ENCODE data around the gene IFNA5.

IFNA5 gene

DNA sequence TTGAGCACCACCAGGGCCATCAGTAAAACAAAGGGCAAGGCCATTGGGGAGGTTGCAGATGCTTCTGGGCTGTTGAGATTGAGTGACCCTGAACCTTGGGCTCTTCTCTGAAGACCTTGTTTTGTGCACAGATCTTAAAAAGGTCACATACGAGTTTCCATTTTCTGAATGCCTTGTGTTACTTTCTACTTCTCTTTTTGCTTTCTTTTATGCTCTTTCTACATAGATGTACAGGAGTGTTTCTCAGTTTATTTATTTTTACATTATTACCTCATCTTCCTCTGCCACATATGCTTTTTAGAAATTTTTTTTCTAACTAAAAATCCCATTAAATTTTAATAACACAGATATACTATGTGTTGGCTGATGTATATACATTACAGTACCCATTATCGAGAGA is at the start of gene IFNA5:
Gene IFNA5 (minus strand): TSS at position 101 of the 400 bp plus-strand sequence. CDS start 57 bp downstream, at position 44.
- DNase-seq: no peak

DNA sequence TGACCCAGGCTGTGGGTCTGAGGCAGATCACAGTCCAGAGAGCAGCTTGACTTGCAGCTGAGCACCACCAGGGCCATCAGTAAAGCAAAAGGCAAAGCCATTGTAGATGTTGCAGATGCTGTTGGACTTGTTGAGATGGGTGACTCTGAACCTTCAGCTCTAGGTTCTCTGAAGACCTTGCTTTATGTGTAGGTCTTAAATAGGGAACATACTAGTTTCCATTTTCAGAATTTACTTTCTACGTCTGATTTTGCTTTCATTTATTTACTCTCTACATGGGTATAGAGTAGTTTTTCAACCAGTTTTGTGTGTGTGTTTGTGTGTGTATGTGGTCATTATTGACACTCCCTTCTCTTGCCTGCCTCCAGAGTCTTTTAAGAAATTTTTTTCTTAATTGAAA is 45.7 kb upstream of the IFNA5 start, which contains the start of gene IFNA6:
Gene IFNA6 (minus strand): TSS at position 101 of the 400 bp plus-strand sequence. CDS start 0 bp downstream, at position 101.
- no peak for DNase-seq

DNA sequence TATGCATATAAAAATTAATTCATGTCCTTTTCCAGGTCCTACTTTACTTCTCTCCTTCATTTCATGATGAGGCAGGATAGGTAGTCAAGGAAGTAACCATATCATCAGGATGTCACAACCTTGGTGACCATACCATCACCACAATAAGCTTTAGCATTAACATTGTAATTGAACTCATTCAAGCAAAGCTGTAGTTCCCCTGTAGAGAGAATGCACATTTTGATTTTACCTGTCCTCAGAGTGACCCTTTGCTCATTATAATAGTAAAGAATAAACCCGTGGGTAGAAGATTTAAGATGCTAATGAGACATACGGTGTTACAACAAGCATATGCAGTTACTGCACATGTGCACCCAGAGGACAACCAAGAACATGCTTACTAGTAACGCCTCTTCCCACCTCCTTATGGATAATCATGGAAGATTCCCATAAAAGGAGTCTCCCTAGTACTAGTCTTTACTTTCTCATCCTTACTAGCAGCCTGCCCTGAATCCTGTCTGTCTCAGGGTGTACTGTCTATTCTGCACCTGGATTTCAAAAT is 43.4 kb upstream of the IFNA5 start:
- DNase-seq: no peak

DNA sequence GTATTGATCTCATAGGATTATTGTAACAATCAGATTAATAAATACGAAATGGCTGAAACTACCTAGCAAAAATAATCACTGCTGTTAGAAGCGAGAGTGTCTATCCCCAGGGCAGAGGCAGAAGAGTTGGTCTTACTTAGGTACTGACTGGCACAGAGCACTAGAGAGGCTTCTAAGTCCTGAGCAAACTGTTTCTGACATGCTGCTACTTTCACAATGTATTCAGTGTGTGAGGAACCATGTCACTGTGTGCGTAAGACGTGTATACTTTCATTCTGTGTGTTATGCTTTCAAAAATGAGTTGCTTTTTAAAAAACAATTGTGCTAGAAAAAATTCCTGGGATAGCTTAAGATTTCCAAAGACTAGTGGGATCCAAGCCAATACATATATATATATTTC is 35.6 kb upstream of the IFNA5 start:
- DNase-seq: no peak

DNA sequence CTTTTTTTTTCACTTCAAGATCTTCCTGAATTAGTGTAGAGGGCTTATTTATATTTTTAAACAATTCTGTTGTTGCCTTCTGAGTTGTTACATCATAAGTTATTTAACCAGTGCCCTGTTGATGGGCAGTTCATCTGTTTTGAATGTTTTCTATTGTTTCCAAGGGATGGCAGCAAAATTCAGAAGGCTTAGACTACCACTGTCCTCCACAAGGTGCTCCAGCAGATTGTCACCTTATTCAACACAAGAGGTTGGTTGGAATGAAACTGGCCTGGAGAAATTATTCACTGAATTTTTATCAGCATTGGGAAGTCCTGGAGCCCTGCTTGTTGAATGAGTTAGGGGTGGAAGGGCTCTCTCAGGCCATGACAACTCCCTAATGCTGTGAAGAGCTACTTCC is 31.3 kb upstream of the IFNA5 start:
- DNase-seq: no peak

DNA sequence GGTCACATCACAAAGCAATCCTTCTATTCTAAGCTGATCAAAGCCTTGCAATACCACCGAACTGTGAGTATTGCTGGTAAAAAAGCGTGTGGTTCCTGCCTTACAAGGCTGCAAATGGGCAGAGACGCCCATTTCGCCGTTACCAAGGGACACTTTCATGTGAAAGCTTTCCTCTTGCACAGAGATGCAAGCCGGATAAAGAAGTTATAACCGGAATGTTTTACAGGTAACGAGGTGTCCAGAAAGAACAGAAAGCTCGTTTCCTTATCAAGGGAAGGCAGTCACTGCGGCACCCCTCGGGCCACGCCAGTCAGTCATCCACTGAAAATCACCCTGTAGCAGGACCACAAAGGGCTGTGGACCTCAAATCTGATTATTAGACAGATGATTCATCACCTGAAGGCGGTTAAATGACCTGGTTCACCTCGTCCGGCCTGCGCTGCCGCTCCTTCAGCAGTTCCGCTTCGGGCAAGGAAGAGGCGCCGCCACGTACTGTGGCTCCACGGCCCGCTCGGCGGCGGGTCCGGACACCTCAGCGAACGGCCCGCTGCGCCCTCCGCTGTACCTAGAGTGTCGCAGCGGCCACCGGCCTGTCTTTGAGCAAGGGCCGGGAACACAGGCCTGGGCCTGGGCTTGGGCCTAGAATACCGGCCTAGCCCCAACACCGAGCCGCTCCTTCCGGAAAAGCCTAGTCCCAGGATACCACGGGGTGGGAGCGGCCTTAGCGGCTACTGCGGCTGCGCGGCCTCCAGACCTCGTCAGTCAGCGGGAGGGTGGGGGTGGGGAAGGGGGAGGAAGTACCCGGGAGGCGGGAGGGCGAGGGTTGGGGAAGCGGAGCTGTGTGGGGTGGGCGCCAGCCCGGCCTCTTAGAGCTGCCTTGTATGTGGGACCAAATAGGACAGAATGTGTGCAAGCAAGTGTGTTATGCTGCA is 29.9 kb upstream of the IFNA5 start, which contains the start of gene KLHL9:
Gene KLHL9 (minus strand): TSS at position 704 of the 932 bp plus-strand sequence. CDS start 545 bp downstream, at position 159.
- DNase-seq: peak; percentile 81

DNA sequence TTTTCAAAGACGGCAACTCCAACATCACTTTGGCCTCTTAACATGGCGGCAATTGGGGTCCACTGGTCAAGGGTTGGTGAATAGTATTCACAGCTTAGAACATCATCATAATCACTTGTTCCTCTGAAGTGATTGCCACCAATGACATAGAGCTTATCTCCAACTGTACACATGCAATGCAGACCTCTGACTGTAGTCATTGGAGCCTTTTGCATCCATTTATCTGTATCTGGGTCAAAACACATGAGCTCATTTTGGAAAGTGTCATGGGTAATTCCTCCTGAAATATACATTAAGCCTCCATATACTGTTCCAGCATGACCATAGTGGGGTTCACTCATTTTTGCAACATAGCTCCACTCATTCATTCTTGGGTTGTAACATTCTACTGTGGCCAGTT is 28.1 kb upstream of the IFNA5 start:
- DNase-seq: no peak

DNA sequence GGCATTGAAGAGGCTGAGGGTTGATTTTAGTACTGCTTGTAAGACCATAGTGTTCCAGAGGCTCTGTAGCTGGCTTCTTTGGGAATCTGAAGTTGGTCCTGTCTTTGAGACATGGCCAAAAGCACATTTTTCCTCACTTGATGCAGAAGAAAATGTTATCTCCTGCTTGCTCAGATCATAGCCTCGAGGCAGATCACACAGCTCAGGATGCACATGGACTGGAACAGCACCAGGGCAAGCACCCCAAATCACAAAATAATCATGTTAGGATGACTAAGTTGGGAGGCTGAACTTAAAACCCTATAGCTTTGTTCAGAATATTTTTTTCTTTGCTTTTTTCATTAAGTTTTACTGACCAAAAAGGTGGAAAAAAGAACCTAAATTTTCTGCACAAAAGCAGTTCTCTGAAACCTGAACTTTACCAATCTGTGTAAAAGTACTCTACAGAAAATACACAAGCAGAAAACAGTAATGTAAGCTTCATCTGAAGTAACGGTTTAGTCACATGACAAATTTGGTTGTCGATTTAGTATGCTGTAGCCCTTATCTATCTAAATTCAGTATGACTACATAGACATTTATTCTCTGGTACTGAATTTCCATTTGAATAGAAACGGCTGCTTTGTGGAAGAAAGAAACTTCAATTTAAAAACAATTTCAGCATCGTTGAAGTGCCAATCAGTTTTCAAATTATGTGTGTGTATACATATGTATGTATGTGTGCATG is 26.7 kb upstream of the IFNA5 start:
- no peak for DNase-seq

DNA sequence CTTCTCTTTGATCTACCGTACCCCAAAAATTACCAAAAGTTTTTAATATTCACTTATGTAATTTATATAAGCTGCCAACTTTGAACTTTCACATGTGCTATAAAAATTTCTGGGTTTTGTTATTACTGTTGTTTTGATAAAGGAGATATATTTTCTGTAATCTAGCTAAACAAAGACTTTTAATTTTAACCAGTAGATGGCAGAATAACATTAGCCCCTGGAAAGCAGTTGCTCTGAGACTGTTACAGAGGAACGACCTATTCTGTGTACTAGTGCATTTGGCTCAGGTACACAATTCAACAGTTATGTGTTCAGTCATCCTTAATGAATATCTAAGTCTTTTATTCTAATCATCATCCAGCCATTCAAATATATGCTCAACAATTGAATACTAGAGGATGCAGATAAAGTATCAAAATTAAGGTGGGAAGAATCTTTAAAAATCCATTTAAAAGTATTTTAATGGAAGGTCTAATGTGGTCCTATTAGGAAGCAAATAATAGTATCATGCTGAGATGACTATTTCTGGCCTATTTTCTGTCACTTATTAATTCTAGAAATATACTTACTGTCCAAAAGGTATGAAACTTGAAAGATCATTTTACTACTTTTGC is 21.5 kb upstream of the IFNA5 start:
- DNase-seq: no peak

DNA sequence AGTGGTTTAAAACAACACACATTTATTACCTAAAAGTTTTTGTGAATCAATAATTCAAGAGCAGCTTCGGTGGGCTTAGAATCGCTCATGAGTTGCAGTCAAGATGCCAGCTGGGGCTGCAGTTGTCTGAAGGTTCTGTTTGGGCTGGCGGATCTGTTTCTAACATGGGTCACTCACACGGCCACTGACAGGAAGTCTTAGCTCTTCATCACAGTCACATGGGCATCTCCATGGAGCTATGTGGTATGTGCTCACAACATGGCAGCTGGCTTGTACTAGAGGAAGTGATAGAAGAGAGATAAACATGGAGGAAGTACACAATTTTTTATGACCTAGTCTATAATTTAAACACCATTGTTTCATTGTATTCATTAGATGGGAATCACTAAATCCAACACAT is 18.9 kb upstream of the IFNA5 start:
- DNase-seq: no peak

DNA sequence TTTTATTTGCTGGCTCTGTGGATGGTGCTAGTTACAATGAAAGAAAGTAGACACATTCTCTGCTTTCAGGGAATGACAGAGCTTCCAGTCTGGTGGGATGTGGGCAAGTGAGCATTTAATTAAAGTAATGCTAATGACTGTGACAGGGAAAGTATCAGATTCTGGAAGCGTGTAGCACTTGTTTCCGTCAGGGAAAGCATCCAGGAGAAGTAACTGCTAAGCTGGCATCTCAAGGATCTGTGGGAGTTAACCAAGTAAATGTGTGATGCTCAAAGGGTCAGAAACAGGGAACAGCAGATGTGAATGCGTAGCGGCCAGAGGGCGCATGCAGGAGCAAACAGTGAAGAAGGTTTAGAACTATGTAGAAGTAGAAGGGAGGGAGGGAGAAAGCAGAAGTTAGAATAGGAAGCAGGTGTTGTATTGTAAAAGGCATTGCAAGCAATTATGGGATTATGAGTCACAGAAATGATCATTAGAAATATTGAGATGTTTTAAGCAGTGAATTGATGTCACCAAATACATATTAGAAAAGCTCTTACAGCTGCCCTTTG is 17.9 kb upstream of the IFNA5 start:
- DNase-seq: no peak

DNA sequence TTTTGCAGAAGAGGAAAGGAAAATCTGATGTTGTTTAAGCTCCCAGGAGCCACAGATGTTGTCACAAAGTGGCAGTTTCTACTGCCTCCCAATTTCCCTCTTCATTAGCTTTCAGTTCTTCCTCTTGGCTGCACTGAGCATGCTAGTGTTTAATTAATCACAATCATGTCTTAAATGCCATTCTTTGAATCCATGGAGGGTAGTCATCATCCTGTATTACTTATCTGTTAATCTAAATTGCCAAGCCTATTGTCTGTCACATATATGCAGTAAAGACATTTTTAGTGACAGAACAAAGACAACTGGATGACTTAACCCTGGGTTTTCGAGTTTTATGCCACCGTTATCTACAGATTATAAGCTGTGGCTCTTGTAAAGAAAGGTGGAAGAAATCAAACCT is 15.4 kb upstream of the IFNA5 start:
- no peak for DNase-seq

DNA sequence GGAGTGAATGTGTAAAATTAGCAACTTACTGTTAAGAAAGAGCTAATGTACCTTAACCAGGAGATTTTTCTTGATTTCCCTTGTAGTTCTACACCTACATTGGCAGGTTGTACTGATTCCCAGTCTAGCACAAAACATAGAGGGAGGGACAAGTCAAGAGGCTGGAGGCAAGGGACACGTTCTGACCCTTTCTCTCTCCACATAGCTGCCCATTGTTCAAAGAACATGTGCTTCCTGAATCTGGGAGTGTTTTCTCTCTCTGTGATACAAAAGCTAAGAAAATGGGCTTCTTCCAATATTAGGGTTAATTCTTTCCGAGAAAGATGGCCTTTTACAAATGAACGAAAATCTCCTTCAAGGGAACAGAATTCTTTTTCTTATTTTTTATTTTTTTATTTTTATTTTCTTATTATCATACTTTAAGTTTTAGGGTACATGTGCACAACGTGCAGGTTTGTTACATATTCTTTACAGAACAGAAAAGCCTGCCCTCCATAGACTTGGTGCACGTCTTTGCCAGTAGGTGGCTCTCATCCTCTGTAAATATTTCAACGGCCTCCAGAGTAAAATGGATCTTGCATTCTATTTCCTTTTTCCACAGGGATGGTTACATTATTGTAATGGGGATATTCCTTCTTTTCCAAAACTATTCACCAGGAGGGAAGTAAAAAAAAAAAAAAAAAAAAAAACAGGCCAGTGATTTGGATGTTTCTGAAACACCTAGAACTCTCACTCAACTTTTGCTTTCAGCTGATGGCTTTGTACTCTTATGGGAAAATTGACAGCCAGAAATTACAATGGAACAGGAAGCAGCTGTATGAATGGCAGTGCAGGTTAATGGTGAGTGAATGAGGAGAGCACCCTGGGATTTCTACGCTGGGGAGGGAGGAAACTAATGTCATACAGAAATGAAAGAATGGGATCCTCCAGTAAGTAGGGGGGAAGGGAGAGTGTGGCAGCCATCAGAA is 13.1 kb upstream of the IFNA5 start:
- peak; percentile 9 for DNase-seq

DNA sequence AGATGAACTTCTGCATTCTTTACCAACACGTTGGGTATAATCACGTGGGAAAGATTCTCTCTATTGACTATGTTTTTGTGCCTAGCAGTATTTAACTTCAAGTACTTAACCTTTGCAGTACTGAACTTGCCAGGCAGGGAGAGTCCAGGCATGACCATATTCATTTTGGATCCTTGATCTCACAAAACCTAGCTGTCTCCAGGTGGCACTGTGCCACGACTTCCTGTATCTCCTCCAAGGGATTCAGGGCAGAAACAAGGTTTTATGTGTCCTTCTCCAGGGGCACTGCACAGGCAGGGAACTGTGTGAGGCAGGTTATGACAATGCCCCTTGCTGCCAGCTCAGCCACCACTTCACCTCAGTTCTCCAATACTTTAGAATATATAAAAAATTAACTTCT is 11.7 kb upstream of the IFNA5 start:
- peak; percentile 18 for DNase-seq

DNA sequence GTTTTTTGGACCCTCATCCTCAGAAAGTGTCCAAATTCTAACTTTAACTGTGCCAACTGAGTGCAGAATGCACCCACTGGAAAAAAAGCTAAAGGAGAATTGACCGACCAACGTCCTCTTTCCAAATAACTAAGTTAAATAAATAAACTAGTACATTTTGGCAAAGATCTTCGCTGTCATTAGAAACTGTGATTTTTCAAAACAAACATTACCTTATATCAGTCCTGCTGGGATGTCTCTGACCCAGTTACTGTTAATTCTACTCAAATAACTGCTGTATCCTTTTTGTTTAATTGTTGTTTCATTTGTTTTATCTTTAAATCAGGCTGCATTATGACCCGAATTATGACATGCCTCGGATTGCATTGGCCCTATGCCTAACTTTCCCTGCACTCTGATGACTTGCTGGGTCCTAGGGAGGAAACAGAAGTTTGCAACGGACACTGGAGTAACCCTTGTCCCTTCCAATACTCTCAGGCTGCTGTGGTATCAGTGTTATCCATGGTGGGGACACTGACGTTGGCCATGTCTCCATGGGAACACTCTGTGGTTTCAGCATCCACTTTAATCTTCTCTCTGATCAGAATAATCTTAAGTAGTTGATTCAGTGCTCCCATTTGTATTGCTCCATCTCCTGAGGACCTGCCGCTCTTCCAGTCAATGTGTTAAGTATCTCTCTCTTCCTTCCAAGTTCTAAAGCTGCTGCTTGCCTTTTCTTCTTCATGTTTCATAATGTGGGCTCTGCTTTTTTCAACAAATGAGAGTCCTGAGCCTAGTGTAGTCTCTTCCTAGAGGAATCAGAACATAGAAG is 11.1 kb upstream of the IFNA5 start:
- peak; percentile 6 for DNase-seq

DNA sequence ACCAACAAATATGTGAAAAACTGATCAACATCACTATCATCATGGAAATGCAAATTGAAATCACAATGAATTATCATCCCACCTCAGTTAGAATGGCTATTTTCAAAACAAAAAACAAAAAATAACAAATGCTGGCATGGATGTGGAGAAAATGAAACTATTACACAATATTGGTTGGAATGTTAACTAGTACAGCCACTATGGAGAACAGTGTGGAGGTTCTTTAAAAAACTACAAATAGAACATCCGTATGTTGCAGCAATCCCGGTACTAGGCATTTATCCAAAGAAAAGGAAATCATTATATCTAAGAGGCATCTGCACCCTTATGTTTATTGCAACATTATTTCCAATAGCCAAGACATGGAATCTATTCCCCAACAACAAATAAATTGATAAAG is 9.0 kb upstream of the IFNA5 start:
- no peak for DNase-seq

DNA sequence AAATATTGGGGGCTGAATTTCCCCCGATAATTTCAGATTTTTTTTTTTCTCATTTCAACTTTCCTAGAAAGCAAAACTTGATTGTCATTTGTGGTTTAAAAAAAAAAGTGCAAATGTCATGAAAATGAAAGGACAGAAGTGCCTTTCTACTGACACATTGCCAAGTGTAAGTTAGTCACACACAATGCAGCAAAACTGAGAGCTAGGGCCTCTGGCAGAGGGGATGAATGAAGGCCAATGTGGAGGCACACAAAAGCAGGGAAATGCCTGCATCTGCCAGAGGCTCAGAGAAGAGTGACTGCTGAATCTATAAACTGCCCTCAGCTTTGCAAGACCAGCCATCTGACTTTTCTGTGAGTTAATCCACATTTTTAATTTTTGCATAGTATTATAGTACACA is 6.8 kb upstream of the IFNA5 start:
- no peak for DNase-seq

DNA sequence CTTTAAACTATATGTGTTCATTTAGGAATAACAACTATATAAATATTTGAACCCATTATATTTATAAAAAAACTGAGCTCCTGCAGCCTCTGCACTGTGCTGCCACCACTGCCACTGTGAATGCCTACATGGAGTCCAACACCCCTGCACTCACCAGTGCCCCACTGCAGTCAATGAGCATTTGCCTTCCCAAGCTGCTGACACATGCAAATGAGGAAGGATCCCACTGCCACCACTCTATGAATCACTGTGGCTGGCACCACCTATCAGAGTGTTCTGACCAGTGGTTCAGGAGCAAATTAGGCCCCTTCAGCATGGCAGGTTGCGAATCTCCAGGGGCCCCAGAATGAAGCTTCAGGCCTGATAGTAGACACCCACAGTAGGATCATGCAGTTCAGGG is 9.1 kb downstream of the IFNA5 start:
- DNase-seq: no peak

DNA sequence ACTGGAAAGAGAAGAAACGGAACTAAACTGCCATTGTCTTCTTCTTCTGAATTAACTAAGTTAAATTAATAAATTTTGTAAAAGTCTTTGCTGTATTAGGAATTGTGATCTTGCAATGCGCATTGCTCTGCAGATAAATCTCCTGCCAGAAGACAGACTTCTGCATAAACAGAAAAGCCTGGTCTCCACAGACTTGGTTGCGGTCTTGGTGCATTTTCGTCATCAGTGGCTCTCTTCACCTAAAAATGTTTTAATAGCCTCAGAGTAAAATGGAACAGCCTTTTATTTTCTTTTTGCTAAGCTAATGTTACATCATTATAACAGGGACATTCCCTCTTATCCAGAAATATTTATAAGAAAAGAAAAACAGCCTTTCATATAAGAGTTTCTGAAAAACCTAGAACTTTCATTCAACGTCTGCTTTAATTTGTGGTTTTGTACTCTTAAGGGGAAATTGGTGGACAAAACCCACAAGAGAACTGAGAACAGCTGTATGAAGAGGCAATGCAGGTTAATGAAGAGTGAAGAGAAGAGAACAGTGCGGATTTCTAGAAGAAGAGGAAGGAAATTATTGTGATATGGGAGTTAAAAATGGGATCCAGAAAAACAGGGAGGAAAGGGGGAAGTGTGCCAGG is 10.1 kb downstream of the IFNA5 start:
- DNase-seq: no peak

DNA sequence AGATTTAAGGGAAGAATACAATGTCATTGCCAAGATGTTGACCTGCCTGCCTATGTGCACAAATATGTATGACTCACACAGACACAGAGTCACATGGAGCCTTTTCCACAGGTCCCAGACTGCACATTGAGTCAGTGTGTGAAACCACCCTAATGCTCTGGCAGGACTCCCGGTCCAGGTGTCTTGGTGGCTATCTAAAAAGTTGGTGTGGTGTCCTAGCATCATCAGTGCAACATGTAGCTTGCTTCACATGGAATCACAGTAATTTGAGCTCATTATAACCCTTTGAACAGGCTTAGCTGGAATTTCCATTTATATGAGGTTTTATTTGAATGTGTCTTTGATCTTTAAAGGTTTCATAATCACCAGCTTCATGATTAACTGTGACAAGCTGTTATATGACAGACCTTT is 10.7 kb downstream of the IFNA5 start:
- DNase-seq: no peak

All from DMS79 (cell line).